IPS-18c (cell line): ENCODE measurements around the gene TOPORS.
"Not testable (repeated sequence)": the region's sequence is repeated elsewhere in the genome, so short reads cannot be mapped to it uniquely, and the experiment has no call there.

Experiments
- H3K4me3 ChIP-seq: 2 replicates; pipeline ENCODE4 v1.7.0; 2013; ENCODE audit warnings: low read depth, mild to moderate bottlenecking, low read length, moderate library complexity; ENCODE audit not compliant: insufficient read depth
- H3K9me3 ChIP-seq: one replicate; pipeline ENCODE4 v1.6.1; 2013; ENCODE audit warnings: mild to moderate bottlenecking, low read length, moderate library complexity; ENCODE audit not compliant: control insufficient read depth, insufficient read depth

The TOPORS gene

GRCh38 chr9:32526041-32526706, 26.2 kb downstream of the TOPORS start, which contains the start of gene RIGI:
RIGI (minus strand) TSS chr9:32526196; CDS start chr9:32526166, 30 bp downstream.
- Histone ChIP-seq H3K4me3 (peak within 1 kb of the TSS; percentile 60), H3K9me3 (no peaks in the 10 kb centered on the region)

GRCh38 chr9:32525709-32526030, 26.7 kb downstream of the TOPORS start:
- no peaks in the 10 kb centered on the region for H3K9me3 ChIP-seq

GRCh38 chr9:32524892-32525708, 27.3 kb downstream of the TOPORS start:
- no peaks in the 10 kb centered on the region for H3K9me3 ChIP-seq
- peak overlapping the region; percentile 60; the same call in 1 of the 2 replicates for H3K4me3 ChIP-seq

More at GRCh38 chr9:32525709-32526030, 26.7 kb downstream of the TOPORS start:
- peak overlapping the region; percentile 60 for H3K4me3 ChIP-seq

DNA sequence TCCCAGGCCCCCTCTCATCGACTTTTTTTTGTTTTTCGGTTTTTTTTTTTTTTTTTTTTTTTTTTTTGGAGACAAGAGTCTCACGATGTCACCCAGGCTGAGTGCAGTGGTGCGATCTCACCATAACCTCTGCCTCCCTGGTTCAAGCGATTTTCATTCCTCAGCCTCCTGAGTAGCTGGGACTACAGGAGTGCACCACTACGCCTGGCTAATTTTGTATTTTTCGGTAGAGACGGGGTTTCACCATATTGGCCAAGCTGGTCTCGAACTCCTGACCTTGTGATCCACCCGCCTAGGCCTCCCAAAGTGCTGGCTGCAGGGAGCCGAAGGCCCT, 27.9 kb downstream of the TOPORS start:
- peak overlapping the region; percentile 60; the same call in 1 of the 2 replicates for H3K4me3 ChIP-seq
- H3K9me3 ChIP-seq, result not testable (repeated sequence)

DNA sequence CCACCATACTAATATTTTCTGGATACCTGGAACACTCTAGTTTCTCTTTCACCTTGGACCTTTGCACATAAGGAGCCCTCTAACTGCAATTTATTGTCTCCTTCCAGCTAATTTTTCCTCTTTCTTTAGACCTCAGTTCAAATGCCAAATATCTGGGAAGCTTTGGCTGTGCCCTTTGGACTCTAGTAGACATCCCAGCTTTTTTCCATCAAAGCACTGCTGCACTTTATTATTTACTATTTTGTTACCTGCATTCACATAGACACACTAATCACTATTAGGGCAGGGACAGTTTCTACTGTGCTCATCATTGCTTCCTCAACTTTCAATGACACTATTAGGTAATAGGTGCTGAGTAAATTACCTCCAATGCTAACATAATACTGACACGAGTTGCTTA, 28.5 kb downstream of the TOPORS start:
- H3K9me3 ChIP-seq, result no peaks in the 10 kb centered on the region
- H3K4me3 ChIP-seq, result no peak overlapping the region

DNA sequence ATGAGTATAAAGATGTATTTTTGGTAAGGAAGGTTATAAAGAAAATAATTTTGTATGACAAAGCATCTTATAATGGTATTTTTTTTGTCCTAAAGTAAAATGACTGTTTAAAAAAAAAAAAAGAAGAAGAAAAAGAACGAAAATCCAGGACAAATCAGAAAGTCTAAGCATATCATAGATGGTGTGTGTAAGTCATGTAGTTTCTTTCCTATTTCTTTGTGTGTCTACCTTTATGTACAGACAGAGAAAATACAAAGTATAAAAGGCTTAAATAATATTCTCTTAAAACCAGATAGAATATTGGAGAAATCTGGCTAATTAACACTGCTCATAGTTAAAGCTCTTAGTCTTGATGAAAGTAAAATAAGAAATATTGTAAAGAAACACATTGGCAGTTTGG, 34.1 kb downstream of the TOPORS start:
- H3K4me3 ChIP-seq, result no peak overlapping the region
- H3K9me3 ChIP-seq, result peaks cover 3% of the 10 kb centered on the region

DNA sequence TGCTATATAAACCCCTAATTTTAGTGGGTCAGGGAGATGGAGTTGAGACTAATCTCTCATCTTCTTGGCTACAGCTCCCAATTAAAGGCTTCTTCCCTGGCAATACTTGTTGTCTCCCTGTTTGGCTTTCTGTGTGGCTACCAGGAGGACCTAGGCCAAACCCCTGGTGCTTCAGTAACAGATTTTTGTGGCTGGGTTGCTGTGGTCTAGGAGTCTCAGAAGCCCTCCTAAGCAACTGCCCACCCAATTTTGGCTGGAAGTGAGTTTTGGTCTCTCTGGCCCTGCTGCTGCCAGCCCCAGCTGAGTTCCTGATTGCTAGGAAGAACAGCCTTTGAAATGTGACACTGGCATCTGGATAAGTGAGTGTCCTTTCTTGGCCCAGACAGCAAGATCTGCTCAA, 36.1 kb downstream of the TOPORS start:
- peaks cover 3% of the 10 kb centered on the region for H3K9me3 ChIP-seq
- H3K4me3 ChIP-seq, result no peak overlapping the region

GRCh38 chr9:32508728-32509127, 43.7 kb downstream of the TOPORS start:
- Histone ChIP-seq H3K4me3 (no peak overlapping the region), H3K9me3 (peaks cover 2% of the 10 kb centered on the region)

GRCh38 chr9:32503008-32503407, 49.4 kb downstream of the TOPORS start:
- no peaks in the 10 kb centered on the region for H3K9me3 ChIP-seq
- no peak overlapping the region for H3K4me3 ChIP-seq

GRCh38 chr9:32502464-32502863, 49.9 kb downstream of the TOPORS start:
- Histone ChIP-seq H3K9me3 (no peaks in the 10 kb centered on the region), H3K4me3 (no peak overlapping the region)

DNA sequence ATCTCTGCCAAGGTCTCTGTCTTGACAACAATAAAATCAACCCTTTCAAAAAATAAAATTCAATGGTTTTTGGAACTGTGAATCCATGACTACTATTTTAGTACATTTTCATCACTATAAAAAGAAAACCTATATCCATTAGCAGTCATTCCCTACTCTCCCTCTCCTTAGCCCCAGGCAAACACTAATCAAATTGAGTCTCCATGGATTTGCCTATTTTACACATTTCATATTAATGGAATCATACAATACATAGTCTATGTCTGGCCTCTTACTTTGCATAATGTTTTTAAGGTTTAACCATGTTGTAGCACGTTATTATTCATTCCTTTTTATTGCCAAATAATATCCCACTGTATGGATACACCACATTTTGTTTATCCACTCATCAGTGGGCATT, 50.5 kb downstream of the TOPORS start:
- Histone ChIP-seq H3K4me3 (no peak overlapping the region), H3K9me3 (no peaks in the 10 kb centered on the region)

DNA sequence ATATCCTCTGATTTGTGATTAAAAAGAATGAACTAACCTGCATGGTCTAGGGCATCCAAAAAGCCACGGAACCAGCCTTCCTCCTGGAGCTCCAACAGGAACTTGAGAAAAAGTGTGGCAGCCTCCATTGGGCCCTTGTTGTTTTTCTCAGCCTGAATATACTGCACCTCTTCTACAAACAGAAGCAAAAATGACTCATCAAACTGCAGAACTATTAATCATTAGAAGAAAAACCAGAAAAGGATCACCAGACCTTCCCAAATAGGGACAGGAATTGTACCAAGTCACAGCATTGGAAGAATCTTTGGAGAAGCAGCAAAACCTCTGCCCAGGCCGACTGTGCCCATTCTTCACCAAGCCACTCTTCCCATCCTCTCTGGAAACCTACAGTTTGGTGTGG, 51.6 kb downstream of the TOPORS start:
- no peak overlapping the region for H3K4me3 ChIP-seq
- no peaks in the 10 kb centered on the region for H3K9me3 ChIP-seq

- Histone ChIP-seq H3K4me3 (no peak overlapping the region), H3K9me3 (no peaks in the 10 kb centered on the region)
Observed at GRCh38 chr9:32497921-32498320, 54.5 kb downstream of the TOPORS start.

GRCh38 chr9:32490601-32491000, 61.8 kb downstream of the TOPORS start:
- Histone ChIP-seq H3K9me3 (no peaks in the 10 kb centered on the region), H3K4me3 (no peak overlapping the region)
